Measurements from ENCODE around the gene MTA1.

Gene MTA1

DNA sequence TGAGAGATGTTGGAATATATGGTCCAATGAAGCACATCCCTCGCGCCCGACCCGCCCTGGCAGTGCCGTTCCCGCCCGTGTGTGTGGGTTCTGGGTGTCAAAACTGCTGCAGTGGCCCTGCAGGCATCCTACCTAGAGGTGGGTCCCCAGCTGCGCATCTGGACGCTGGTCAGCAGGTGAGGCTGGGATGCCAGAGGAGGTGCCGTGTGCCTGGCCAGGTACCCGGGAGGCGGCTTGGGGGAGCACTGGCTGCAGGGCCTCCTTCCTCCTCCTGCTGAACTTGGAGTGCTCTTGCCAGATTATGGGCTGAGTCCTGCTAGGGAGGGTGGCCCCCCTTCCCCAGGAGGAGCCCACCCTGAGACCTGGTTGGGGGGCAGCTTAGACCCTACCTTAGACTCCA lies 5.2 kb downstream of the MTA1 start:
- DNase-seq (ENCODE audit: low spot score), result no peak

DNA sequence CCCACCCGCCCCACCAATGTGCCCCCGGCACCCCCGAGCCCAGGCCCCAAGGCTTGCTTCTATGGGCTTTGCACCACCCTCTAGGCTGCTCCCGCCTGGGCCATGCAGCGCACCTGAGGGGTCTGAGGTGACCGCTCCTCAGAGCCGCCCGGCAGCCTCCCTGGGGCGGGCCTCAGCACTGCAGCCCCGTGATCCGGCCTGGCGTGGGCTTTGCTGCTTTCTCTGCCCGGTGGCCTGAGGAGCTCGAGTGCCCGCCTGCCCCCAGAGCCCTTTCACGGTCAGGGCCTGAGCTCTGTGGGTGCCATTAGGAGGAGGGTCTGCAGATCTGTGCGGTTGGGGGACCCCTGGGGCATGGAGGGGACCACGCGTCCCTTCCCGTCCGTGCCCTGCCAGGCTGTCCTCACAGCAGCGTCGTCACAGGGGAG lies 6.2 kb downstream of the MTA1 start:
- no peak for DNase-seq (ENCODE audit: low spot score)

DNA sequence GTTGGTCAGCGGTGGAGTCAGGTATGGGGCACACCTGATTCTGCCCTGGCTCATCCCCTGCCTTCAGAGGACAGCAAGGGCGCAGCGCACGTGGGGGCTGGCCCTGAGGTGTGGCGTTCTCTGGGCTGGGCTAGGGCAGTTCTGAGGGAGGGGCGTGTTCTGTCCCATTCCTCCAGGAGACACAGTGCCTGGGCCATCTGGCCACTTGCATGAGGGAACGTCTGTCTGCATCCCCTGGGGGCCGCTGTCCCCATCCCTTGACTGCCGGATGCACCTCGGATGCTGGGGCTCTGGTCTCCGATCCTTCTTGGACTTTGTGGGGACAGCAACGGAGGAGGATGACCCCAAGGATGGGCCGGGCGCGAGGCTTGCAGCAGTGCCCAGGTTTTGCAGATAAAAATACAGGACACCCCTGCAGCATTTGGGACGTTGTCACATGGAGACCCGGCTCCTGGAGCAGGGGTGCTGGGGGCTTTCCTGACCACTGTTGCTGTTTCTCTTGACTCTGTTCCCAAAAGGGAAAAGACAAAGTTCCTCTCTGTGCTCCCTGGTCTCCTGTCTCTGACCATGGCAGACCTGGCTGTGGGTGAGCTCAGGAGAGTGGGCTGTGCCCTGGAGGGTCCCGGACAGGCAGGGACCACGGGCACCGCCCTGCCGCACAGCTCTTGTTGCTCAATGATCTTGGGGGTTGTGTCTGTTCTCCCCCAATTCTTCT lies 6.9 kb downstream of the MTA1 start:
- no peak for DNase-seq (ENCODE audit: low spot score)

DNA sequence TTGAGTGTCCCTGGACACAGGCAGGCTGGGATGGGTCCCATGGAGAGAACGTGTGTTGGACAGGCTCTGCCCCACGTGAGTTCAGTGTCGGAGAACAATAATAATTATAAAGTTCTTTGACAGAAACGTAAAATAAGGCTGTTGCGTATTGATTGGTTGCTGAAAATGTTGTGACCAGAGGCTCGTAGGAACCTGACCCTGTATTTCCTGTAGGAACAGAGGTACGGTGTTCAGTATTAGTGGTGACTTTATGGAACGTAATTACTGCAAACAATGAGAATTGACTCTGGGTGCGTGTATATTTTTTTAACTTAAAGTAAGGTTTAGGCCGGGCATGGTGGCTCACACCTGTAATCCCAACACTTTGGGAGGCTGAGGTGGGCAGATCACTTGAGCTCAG lies 7.8 kb downstream of the MTA1 start:
- no peak for DNase-seq (ENCODE audit: low spot score)

DNA sequence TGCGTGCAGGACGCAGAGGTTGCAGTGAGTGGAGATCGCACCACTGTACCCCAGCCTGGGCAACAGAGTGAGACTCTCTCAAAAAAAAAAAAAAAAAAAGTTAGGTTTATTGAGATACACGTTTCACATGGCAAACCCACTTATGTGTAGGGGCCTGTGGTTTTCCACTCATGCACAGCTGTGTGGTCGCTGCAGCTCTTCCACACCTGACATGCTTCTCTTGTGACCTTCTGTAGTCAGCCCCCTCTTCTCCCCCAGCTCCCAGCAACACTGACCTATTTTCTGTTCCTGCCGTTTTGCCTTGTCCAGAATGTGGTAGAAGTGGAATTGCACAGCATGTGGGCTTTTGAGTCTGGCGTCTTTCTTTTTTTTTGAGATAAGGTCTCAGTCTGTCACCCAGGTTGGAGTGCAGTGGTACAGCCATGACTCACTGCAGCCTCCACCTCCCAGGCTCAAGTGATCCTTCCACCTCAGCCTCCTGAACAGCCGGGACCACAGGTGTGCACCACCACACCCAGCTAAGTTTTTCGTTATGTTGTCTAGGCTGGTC lies 8.4 kb downstream of the MTA1 start:
- DNase-seq (ENCODE audit: low spot score), result no peak

DNA sequence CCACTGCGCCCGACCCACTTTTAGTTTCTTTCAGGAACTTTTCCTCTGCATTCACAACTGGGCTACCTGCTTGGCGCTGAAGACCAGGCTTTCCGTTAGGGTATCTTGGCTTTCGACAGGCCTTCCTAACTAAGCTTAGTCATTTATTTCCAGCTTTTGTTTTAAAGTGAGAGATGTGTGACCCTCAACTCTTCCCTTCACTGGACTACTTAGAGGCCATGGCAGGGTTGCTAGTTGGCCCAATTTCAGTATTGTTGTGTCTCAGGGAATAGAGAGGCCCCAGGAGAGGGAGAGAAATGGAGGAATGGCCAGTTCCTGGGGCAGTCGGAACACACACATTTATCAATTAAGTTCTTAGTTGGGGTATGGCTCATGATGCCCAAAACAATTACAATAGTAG lies 10.4 kb downstream of the MTA1 start:
- DNase-seq (ENCODE audit: low spot score), result no peak

DNA sequence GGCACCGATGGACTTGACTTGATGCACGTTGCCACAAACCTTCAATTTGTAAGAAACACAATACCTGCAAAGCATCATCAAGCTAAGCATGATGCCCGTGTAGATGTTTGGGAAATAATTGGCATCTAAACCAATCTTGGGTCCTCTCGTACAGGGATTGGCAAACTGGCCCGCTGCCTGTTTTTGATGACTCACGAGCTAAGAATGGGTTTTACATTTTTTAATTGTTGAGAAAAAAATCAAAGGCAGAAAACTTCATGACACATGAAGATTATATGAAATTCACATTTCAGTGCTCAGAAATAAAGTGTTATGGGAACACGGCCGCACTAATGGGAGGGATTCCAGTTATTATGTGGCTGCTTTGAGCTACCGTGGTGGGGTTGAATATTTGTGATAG lies 10.9 kb downstream of the MTA1 start:
- DNase-seq (ENCODE audit: low spot score), result no peak

DNA sequence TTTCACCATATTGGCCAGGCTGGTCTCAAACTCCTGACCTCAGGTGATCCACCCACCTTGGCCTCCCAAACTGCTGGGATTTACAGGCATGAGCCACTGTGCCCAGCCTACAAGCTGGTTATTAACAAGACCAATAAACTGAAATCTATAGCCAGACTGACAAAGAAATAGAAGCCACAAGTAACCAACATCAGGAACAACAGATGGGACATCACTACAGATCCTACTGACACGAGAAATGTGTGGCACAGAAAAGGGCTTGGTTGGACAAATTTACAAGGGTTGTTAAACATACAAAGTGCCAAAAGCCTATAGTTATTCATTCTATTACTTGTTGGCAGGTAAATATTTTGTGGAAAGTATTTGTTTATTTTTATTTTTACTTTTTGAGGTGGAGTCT lies 11.6 kb downstream of the MTA1 start:
- no peak for DNase-seq (ENCODE audit: low spot score)

DNA sequence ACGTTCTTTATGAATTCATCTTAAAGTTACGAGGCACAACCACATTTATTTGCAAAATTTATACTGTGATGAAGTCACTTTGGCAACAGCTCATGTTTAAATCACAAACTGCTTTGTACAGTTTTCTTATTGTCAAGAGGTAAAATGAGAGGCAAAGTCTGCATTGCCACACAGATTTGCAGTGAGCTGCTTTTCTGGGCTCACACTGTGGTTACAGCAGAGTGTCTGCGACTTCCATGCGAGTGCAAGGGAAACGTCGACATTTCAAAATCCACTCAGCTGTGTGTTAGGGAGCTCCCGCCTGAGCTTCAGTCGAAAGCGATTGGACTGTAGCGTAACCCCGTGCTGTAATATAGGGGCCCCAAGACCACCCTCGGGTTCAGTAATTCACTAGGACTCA lies 13.0 kb downstream of the MTA1 start:
- DNase-seq (ENCODE audit: low spot score), result no peak

DNA sequence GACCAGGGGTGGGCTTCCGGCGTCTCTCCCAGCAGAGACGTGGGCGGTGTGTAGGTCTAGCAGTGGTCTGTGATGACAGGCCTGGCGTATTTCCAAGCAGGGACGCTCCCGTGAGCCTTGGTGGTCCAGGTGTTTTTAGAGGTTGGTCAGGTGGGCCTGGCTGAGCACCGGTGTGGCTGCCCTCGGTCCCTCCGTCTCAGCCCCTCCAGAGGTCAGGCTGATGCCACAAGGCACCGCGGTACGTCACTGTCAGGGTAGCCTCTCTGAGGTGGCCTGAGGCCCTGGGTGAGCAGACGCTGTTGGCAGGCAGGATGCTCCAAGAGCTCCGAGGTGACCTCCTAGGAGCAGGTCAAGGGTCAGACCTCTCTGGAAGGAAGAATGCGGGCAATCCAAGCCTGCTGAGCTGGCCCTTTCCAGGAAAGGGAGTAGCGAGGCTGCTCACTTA lies 13.6 kb downstream of the MTA1 start:
- no peak for DNase-seq (ENCODE audit: low spot score)

DNA sequence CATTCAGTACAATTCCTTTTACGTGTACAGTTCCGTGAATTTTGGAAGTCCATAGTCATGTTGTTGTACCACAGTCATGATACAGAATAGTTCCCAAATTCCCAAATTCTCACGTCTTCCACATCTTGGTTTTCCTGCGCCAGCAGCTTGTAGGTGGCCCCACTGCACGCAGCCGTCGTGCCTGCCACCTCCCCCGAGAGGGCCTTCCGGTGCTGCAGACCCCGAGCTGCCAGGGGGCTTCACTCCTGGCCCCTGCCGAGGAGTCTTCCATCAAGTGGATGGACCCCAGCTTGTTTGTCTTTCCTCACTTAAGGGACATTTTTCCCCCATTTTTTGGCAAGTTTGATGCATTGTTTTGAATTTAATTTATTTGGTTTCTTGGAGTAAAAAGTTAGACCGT lies 16.8 kb downstream of the MTA1 start:
- DNase-seq (ENCODE audit: low spot score), result no peak

DNA sequence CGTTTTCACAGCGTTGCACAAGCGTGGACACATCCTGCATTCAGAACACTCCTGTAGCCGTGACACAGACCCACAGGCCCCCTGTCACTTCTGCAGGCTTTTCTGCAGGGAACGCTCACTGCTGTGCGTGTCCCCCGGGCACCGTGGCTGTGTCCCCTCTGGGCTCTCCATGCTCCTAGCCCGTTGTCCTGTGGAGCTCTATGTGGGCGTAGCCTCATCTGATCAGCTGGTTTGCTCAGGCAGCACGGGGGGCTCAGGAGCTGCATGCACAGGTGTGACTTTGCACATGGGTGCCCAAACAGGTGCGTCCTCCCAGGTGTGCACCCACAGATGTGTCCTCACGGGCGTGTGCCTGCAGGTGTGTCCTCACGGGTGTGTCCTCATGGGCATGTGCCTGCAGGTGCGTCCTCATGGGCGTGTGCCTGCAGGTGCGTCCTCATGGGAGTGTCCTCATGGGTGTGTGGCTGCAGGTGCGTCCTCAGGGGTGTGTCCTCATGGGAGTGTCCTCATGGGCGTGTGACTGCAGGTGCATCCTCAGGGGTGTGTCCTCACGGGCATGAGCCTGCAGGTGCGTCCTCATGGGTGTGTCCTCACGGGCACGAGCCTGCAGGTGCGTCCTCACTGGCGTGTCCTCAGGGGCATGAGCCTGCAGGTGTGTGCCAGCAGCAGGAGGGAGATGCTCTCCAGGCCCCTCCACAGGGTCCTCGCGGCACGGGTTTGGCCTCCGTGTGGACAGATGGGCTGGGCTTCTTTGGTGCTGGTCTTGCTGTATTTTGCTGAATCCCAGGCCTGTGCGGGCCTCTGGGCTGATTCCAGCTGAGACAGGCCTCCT lies 17.5 kb downstream of the MTA1 start:
- no peak for DNase-seq (ENCODE audit: low spot score)

DNA sequence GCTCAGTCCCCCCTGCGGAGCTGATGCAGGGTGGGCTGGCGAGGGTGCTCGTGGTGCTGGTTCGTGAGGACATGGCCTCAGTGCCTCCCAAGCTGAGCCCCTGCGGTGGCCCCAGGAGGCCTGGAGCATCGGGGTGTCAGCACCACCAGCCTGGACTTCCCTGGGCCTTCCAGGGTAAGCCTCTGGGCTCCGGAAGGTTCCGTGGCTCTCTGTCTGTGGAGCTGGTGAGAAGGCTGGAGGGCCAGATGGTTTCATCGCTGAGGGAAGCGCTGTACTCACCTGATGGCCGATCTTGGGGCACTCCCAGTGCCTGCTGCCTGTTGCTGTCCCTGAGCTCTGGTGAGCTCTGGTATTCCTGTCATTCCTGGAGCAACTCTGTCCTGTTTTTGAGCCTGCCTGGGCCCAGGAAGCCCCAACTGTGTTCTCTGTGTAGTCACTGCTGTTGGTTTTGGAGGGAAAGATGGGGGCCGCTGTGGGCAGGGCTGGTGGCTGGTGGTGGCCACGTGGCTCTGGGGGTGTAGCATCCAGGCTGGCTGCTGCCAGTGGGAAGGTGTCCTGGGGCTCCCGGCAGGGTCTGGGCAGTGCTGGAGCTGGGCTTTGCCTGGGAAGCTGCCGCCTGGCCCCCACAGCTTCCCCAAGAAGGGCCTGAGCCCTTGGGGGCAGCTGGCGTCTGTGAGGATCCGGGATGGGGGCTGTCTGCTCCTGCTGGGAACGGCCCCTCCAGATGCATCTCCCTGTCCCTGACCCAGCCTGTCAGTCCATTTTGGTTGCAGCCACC lies 18.3 kb downstream of the MTA1 start:
- DNase-seq (ENCODE audit: low spot score), result no peak

DNA sequence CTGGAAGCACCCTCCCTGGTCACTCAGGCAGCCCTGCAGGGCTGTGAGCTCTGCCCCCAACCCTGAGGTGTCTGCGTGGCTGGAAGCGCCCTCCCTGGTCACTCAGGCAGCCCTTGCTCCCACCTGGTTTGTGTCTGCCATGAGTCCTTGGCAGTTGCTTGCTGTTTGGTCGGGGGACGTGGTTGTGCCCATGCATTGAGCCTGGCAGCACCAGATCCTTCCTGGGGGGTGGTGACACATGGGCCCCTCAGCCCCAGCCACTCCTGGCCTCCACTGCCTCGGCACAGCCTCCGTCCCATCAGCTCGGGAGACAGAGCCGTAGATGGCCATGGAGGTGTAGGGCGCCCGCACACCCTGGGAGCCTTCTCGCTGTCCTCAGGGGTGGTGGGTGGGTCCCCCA lies 19.6 kb downstream of the MTA1 start:
- DNase-seq (ENCODE audit: low spot score), result no peak

DNA sequence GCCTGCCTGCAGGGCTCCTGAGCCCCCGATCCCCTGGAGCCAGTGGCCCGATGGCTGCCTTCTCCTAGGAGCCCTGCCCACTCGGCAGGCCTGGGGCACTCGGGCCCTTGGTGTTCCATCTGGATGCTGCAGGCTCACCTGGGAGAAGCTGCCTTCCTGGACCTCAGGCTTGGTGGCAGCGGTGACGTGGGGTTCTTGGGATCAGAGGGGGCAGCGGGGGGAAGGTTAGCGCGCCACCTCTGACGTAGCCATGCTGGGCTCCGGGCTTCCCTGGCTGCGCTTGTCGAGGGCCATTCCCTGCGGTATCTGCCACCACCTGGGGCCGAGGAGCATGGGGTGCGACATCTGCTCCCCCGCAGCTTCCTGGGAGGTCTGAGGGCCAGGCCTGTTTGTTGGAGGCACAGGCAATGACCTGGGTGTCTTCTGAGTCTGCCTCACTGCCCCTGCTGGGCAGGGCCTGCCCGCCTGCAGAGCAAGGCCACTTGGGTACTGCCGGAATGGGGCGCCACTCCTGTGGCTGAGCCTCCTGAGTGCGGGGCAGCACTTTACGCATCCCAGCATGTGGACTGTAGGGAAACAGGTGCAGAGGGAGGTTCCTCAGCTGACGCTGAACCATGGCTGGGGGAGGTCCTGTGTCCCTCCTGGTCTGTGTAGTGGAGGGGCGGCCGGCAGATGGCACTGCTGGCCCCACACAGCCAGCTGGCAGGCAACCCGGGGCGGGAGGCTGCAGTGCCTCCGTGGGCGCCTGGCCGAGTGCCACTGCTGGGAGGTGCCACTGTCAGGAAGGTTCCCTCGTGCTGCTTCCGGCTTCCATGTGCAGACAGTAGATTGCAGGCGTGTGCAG lies 20.3 kb downstream of the MTA1 start:
- DNase-seq (ENCODE audit: low spot score), result no peak

DNA sequence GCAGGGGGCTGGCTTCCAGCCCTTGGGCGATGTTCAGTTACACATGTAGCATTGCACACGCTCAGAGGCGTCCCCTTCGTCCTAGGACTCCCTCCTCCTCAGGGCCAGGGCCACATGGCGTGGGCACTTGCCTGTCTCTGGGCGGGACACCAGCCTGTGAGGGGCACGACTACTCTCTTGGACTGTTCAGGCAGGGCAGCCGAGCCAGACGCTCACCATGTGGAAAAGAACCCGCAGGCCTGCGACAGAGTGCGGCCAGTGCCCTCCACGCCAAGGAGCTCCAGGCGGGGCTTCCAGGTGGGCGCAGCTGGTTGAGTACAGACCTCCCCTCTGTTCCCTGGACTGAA lies 20.9 kb downstream of the MTA1 start:
- no peak for DNase-seq (ENCODE audit: low spot score)

DNA sequence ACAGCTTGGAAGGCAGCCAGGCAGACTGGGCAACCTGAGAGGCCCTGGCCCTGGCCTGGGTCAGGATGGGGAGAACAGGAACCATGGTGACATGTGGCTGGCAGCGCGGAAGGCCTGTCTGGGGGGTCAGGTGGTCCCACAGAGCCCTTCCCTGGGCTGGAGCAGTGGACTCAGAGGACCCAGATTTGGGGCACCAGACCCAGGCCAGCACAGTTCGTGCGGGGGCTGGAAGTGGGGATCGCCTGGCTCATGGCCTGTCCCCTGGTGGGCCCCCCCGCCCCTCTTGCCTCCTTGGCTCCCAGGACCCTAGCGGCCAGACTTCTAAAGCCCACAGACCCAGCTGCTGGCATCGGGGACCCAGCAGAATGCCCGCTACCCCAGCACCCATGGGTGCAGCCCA lies 21.4 kb downstream of the MTA1 start:
- DNase-seq (ENCODE audit: low spot score), result no peak

DNA sequence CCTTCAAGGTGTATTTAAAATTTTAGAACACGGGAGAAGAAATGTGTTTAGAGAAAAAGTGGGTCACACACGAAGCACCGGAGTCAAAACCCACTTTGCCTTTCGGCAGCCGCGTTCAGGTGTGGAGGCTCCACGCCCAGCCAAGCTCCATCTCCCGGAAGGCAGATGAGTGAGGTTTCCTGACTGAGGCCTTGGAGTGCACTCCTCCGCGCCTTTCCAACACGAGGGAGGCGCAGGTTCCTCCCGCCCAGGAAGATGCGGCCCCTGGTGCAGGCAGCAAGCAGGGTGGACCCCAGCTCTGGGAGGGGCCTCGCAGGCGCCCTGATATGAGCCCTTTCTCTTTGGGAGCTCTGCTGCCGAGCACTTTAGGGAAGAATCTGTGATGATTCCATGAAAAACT lies 22.5 kb downstream of the MTA1 start:
- no peak for DNase-seq (ENCODE audit: low spot score)

DNA sequence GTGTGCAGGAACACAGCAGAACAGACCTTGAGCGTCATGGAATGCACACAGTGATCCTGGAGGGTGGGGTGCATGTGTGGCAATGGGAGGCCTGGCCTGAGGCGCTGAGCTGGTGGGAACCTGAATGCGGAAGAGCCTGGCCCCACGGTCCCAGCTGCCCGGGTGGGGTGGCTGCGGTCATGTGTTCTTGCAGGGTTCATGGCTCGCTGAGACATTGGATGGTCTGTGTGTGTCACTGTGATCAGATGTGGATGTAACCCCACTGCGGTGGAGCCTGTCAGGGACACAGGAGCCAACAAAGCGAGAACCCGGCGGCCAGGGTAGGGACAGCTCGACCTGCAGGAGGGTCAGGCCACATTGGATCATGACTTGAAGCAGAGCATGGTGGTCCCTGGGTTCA lies 23.2 kb downstream of the MTA1 start:
- no peak for DNase-seq (ENCODE audit: low spot score)

DNA sequence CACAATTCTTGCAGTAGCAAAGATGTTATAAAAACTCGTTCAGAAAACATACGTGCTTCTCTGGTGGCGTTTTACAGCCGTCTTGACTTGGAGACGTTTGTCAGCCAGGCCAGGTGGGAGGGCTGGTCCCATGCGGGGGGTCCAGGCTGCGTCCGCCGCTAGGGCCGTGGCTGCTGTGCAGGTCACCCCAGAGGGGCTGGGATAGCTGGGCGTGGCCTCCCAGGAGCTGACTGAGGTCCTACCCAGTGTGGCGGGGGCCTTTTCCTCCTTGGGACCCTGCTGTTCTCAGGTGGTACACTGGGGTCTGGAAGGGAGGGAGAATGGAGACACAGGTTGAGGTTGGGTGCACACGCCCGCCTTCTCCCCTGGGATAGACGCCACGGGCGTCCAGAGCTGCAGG lies 25.2 kb downstream of the MTA1 start:
- DNase-seq (ENCODE audit: low spot score), result no peak

DNA sequence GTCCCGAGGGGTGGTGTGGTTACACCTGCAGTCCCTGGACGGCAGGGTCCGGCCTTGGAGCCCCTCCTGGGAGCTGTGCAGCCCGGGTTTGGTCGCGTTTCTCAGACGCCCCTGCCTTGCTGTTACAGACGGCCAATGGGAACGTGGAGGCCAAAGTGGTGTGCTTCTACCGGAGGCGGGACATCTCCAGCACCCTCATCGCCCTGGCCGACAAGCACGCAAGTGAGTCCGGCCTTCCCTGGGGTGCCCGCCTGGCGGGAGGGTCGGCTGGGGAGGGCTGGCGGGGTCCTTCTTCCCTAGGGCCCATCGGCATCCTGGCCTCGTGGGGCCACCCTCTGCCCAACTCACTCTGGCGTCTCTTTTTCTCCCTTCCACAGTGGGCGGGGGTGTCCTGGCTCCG lies 25.7 kb downstream of the MTA1 start:
- no peak for DNase-seq (ENCODE audit: low spot score)

All from CD4-positive, alpha-beta T cell treated with Interleukin-6 at 100 ng/mL for 8 hours (primary cell).